ENCODE results near the gene KCNQ5. TPM values are rescaled to one million over a fixed set of nuclear protein-coding genes. Genes with fewer than 3 reads are reported as not detected.
A peak's percentile ranks its signal among the peaks of the same experiment; 100 is the strongest.

Gene KCNQ5
- total RNA-seq, 4 donors from 2014 or later: 0.21 to 1.1 (median 0.59) TPM; not detected in 1

- no peak overlapping the region for H3K4me3 ChIP-seq
- WGBS, 2 donors: 20 to 40% methylated on average over 2 of the region's 2 CpGs
- no peaks in the 10 kb centered on the region for H3K9me3 ChIP-seq
- peak overlapping the region in 2 of 4 donors; percentile 36 to 39 for H3K27ac ChIP-seq
- no peaks in the 10 kb centered on the region for H3K36me3 ChIP-seq
- TF ChIP-seq, protein P1, sequence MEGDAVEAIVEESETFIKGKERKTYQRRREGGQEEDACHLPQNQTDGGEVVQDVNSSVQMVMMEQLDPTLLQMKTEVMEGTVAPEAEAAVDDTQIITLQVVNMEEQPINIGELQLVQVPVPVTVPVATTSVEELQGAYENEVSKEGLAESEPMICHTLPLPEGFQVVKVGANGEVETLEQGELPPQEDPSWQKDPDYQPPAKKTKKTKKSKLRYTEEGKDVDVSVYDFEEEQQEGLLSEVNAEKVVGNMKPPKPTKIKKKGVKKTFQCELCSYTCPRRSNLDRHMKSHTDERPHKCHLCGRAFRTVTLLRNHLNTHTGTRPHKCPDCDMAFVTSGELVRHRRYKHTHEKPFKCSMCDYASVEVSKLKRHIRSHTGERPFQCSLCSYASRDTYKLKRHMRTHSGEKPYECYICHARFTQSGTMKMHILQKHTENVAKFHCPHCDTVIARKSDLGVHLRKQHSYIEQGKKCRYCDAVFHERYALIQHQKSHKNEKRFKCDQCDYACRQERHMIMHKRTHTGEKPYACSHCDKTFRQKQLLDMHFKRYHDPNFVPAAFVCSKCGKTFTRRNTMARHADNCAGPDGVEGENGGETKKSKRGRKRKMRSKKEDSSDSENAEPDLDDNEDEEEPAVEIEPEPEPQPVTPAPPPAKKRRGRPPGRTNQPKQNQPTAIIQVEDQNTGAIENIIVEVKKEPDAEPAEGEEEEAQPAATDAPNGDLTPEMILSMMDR (IDR thresholded peaks at IDR 0.05): no peak
- TF ChIP-seq EP300 (IDR thresholded peaks at IDR 0.05) (no peak), POLR2A (IDR thresholded peaks at IDR 0.05) (no peak)
- no peak for DNase-seq (ENCODE audit: low spot score in 2 of 2)
- peaks cover 0 to 14% (median 2%) of the 10 kb centered on the region in 4 donors for H3K4me1 ChIP-seq
- no peaks in the 10 kb centered on the region for H3K27me3 ChIP-seq
Measured at GRCh38 chr6:72959821-72960220, 338.0 kb downstream of the KCNQ5 start.

- no peaks in the 10 kb centered on the region for H3K36me3 ChIP-seq
- H3K4me3 ChIP-seq: no peak overlapping the region
- no peak overlapping the region for H3K27ac ChIP-seq
- no peak for DNase-seq (ENCODE audit: low spot score in 2 of 2)
- peaks cover 0 to 9% (median under 1%) of the 10 kb centered on the region in 4 donors for H3K4me1 ChIP-seq
- 64 to 70% methylated on average over 2 of the region's 2 CpGs for WGBS, 2 donors
- no peaks in the 10 kb centered on the region for H3K9me3 ChIP-seq
- H3K27me3 ChIP-seq: no peaks in the 10 kb centered on the region
- TF ChIP-seq POLR2A (IDR thresholded peaks at IDR 0.05) (no peak), EP300 (IDR thresholded peaks at IDR 0.05) (no peak)
- TF ChIP-seq, protein P1 (IDR thresholded peaks at IDR 0.05): no peak
Measured at GRCh38 chr6:72963946-72964345, 342.1 kb downstream of the KCNQ5 start.

DNA sequence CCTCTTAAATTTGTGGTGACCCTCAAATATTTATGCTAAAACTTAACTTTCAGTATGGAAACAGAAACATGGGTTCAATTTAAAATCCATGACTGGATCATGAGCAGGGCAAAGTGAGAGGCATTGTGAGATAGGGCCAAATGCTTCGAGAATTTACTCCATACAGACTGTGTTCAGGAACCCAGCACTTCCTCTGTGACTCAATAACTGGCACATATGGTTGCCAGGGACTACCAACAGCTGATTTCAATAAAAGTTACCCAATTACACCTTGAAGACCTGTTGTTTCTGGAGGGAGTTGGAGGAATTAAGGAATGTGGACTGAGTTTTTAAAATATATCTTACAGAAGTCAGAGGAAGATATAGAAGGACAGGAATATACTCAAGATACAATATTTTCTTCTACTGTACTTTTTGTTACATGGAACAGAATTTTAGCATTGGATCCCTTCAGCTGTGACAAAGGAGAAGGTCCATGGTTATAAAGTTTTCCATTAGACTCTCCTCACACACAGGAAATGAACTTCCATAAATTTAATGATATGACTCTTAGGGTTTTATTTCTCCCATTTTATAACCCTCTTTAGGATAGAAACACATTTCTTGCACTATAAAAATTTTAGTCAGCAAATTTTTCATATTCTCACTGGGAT, 344.9 kb downstream of the KCNQ5 start:
- TF ChIP-seq, protein P1 (IDR thresholded peaks at IDR 0.05): no peak
- no peak for TF ChIP-seq POLR2A (IDR thresholded peaks at IDR 0.05)
- no peak for TF ChIP-seq EP300 (IDR thresholded peaks at IDR 0.05)
- H3K27ac ChIP-seq: no peak overlapping the region
- H3K9me3 ChIP-seq: no peaks in the 10 kb centered on the region
- H3K4me1 ChIP-seq: no peaks in the 10 kb centered on the region
- no peak for DNase-seq (ENCODE audit: low spot score in 2 of 2)
- no peak overlapping the region for H3K4me3 ChIP-seq
- 65 to 69% methylated on average over 1 of the region's 1 CpG for WGBS, 2 donors
- H3K36me3 ChIP-seq: no peaks in the 10 kb centered on the region
- H3K27me3 ChIP-seq: no peaks in the 10 kb centered on the region

DNA sequence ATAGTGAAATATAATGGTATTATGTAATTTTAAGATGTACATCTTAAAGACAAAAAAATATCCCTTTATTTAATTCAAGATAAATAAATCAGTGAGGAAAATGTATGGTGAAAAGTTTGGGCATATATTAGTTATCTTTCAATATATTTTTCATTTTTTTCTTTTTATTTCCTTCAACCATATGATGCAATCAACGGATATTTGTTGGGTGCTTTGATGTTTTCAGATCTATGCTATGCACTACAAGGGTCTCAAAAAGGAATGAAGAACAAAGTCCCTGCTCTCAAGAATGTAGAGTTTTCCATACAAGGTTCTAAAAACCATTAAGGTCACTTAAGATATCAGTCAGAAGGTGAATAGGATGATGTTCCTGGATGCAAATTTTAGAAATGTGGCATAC, 345.5 kb downstream of the KCNQ5 start:
- TF ChIP-seq EP300 (IDR thresholded peaks at IDR 0.05) (no peak), POLR2A (IDR thresholded peaks at IDR 0.05) (no peak)
- TF ChIP-seq, protein P1 (IDR thresholded peaks at IDR 0.05): no peak
- no peaks in the 10 kb centered on the region for H3K4me1 ChIP-seq
- WGBS, 2 donors: 81 to 93% methylated on average over 1 of the region's 1 CpG
- H3K27me3 ChIP-seq: no peaks in the 10 kb centered on the region
- DNase-seq (ENCODE audit: low spot score in 2 of 2): no peak
- no peak overlapping the region for H3K4me3 ChIP-seq
- no peaks in the 10 kb centered on the region for H3K9me3 ChIP-seq
- no peaks in the 10 kb centered on the region for H3K36me3 ChIP-seq
- no peak overlapping the region for H3K27ac ChIP-seq

DNA sequence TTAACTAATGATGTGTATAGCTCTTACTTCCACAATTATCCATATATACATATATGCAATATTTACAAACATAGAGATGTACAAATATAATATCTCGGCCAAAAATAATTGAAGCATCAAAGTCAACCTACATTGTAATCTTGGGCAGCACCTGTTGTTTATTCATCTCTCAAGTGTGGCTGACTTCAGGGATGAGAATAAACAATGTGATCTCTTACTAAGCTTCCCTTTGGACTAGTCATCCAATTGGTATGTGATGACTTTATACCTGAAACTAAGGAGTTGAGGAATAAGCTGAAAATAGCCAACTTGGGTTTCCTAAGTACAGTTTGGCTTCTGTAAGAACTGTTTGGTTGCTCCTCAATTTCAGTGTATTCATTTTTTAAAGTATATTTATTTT, 346.8 kb downstream of the KCNQ5 start:
- DNase-seq (ENCODE audit: low spot score in 2 of 2): no peak
- Histone ChIP-seq H3K9me3 (no peaks in the 10 kb centered on the region), H3K4me1 (no peaks in the 10 kb centered on the region), H3K36me3 (no peaks in the 10 kb centered on the region), H3K27ac (no peak overlapping the region), H3K4me3 (no peak overlapping the region), H3K27me3 (no peaks in the 10 kb centered on the region)
- 81 to 92% methylated on average over 1 of the region's 1 CpG for WGBS, 2 donors
- TF ChIP-seq EP300 (IDR thresholded peaks at IDR 0.05) (no peak), POLR2A (IDR thresholded peaks at IDR 0.05) (no peak)
- TF ChIP-seq, protein P1 (IDR thresholded peaks at IDR 0.05): no peak
